ENCODE data around the gene CORIN.

CORIN gene

GRCh38 chr4:47664051-47664826 is 173.6 kb downstream of the CORIN start:
- H3K27ac ChIP-seq (ENCODE audit: extremely low read depth, low read depth, low read length): no peak overlapping the region
- no peak for TF ChIP-seq KLF16 (tag by site-specific recombination; IDR thresholded peaks at IDR 0.05)
- no peak for TF ChIP-seq ZNF624 (tag by site-specific recombination; IDR thresholded peaks at IDR 0.05)
- TF ChIP-seq WT1 (tag by site-specific recombination; IDR thresholded peaks at IDR 0.05): no peak
- no peak for TF ChIP-seq SP3 (tag by site-specific recombination; IDR thresholded peaks at IDR 0.05)
- TF ChIP-seq ZNF518A (tag by site-specific recombination; conservative IDR thresholded peaks at IDR 0.05; ENCODE audit: low read depth): no peak
- no peak for TF ChIP-seq HOXC10 (CRISPR knock-in tag; IDR thresholded peaks at IDR 0.05)
- no peak for TF ChIP-seq ZNF398 (tag by site-specific recombination; IDR thresholded peaks at IDR 0.05)
- no peak for TF ChIP-seq ZNF600 (tag by site-specific recombination; IDR thresholded peaks at IDR 0.05)
- no peak for TF ChIP-seq ATF2 (tag by site-specific recombination; IDR thresholded peaks at IDR 0.05; ENCODE audit: low read depth)
- no peak for TF ChIP-seq ZNF239 (tag by site-specific recombination; IDR thresholded peaks at IDR 0.05)
- no peak overlapping the region for H3K4me3 ChIP-seq (ENCODE audit: low read depth, low read length)
- no peaks in the 10 kb centered on the region for H3K36me3 ChIP-seq (ENCODE audit: control insufficient read depth in 2 of 2, insufficient read depth in 1 of 2, low read length in 2 of 2)
- no peaks in the 10 kb centered on the region for H3K4me1 ChIP-seq (ENCODE audit: control insufficient read depth, insufficient read depth, low read length)
- ChIA-PET POLR2A (no interaction called here), CTCF (interaction anchor here (0.8 kb wide), 1 partner anchor 8 kb away, joined by 5 read pairs; no protein-coding TSS in a partner anchor)
- no peaks in the 10 kb centered on the region for H3K9me3 ChIP-seq (ENCODE audit: control insufficient read depth, insufficient read depth, low read depth, low read length)

- H3K9me3 ChIP-seq (ENCODE audit: control insufficient read depth, insufficient read depth, low read depth, low read length): no peaks in the 10 kb centered on the region
- ChIA-PET POLR2A (no interaction called here), CTCF (interaction anchor here (0.5 to 1.6 kb wide), 10 partner anchors 11 to 873 kb away, joined by 3 to 6 read pairs (median 4); no protein-coding TSS in a partner anchor)
- no peak overlapping the region for H3K27ac ChIP-seq (ENCODE audit: extremely low read depth, low read depth, low read length)
- H3K36me3 ChIP-seq (ENCODE audit: control insufficient read depth in 2 of 2, insufficient read depth in 1 of 2, low read length in 2 of 2): no peaks in the 10 kb centered on the region
- no peak for TF ChIP-seq PATZ1 (tag by site-specific recombination; IDR thresholded peaks at IDR 0.05)
- TF ChIP-seq ZNF677 (tag by site-specific recombination; IDR thresholded peaks at IDR 0.05): peak; percentile 85
- H3K4me1 ChIP-seq (ENCODE audit: control insufficient read depth, insufficient read depth, low read length): no peaks in the 10 kb centered on the region
- no peak overlapping the region for H3K4me3 ChIP-seq (ENCODE audit: low read depth, low read length)
These were observed 174.9 kb downstream of the CORIN start for GRCh38 chr4:47662975-47663374.
